Stimulated activated CD4-positive, alpha-beta T cell treated with anti-CD3 and anti-CD28 coated beads, Interleukin-4, amount 100 ng/mL, for 1 hour (primary cell): Measurements from ENCODE around the gene RAD17.
"Not testable (repeated sequence)": the region's sequence is repeated elsewhere in the genome, so short reads cannot be mapped to it uniquely, and the experiment has no call there.

Experiments
- DNase-seq: peaks from one replicate; pipeline ENCODE4 v3.0.0-alpha.2; 2020

The RAD17 gene

DNA sequence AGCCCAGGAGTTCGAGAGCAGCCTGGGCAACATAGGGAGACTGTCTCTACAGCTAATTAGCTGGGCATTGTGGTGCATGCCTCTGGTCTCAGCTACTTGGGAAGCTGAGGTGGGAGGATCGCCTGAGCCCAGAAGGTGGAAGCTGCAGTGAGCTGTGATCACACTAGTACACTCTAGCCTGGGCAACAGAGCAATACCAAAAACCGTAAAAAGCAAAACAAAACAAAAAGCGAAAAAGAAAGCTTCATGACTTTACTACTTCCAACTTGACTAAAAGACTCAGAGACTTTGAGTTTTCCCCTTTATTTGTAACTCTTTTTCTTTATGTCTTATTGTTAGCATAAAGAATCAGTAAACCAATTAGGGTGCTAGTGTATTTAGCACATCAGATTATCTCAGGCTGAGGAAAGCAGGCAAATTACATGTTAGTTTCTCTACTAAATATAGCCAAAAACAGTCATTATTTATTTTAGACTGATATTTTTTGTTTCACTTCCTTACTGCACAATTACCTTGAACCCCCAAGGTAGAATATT lies 5.4 kb downstream of the RAD17 start:
- DNase-seq, result no peak

DNA sequence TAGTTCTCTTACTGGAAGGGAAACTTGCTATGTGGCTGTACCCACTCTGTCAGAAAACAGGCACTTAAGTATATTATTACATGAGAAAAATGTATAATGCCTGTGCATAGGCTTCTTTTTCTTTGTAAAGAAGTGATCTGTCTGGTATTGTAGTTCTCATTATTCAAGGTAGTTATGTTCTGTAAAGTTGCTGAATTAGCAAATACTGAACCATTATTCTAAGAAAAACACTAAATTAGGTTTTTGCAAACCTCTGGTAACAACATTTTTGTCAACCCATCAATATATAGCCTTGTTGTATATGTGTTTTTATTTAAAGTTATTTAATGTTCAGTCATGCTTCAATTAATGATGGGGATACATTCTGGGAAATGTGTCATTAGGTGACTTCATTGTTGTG lies 8.8 kb downstream of the RAD17 start:
- DNase-seq, result no peak

DNA sequence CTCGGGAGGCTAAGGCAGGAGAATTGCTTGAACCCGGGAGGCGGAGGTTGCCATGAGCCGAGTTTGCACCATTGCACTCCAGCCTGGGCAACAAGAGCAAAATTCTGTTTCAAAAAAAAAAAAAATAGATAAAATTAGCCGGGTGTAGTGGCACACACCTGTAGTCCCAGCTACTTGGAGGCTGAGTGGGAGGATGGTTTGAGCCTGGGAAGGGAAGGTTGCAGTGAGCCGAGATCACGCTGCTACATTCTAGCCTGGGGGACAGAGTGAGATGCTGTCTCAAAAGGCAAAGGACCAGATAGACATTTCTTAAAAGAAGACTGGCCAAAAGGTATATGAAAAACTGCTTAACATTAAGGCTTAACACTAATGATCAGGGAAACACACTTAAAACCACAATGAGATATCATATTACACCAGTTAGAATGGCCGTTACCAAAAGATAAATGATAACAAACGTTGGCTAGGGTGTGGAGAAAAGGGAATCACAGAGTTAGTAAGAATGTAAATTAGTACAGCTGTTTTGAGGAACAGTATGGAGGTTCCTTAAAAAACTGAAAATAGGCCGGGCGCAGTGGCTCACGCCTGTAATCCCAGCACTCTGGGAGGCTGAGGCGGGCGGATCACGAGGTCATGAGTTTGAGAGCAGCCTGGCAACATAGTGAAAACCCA lies 35.2 kb downstream of the RAD17 start:
- no peak for DNase-seq

DNA sequence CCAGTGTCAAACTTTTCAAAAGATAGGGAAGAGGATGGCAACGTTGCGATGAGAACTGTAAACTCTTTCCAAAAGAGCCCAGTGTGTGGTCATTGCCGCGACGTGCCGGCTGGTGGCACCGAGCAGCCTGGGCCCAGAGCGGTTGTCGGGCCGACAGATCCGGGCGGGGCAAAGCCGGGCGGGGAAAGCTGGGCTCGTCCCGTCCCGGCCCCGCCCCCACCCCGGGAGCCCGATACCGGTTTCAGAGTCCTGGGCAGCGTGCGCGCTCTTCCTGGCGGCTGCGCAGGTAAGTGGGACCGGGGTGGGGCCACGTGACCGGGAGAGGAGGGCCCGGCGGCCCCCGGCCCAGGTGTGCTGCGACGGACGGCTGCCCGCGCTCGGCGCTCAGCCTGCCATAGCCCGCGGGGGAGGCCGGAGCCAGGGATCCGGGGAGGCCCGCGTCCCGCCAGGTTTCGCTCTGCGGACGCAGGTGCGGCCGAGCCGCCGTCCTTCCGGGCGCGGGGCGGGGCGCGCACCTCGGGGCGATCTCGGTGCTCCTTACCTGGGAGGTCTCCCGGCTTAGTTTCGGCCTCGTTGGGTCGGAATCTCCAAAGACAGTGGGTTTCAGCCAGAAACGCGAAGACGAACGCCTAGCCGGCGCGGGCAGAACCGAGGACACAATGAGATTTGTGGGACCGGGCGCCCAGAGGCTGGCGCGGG lies 45.4 kb downstream of the RAD17 start, which contains the start of gene MARVELD2:
TSS of gene MARVELD2 (plus strand) at position 232 of the 699 bp plus-strand sequence. CDS start 4,270 bp downstream, outside the sequence.
- peak; percentile 53 for DNase-seq

DNA sequence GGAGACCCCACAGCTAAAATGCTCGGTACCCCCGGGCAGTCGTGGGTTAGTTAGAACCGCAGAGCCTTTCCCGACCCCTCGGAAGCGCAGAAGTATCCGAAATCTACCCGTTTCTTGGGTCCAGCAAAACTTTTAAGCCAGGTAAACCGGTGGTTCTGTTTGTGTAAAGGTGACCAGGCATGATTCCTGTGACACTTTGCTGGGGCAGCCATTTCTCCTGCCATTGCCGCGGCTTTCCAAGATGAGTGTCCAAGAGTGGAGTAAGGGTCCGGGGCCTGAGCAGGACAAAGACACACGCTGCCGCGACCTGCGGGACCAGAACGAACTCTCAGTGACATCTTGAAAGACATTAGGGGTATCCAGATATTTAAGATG lies 46.0 kb downstream of the RAD17 start:
- no peak for DNase-seq

DNA sequence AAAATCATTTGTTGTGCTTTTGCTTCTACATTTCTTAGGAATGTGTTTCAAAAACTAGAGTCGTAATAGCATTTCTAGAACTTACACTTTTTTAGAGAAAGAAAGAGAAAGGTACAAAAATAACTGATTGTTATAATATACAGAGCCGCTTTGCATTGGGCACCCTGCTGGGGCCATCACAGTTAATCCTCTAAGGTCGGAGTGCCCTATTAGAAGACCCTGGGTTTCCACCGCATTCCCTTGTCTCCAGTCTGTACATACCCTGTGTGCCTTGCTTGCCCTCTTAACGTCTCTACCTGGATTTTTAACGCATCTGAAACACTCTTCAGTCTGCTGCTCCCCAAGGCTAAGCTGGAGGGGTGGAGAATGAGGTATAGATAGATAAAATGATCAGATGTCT lies 46.6 kb downstream of the RAD17 start:
- DNase-seq, result no peak

DNA sequence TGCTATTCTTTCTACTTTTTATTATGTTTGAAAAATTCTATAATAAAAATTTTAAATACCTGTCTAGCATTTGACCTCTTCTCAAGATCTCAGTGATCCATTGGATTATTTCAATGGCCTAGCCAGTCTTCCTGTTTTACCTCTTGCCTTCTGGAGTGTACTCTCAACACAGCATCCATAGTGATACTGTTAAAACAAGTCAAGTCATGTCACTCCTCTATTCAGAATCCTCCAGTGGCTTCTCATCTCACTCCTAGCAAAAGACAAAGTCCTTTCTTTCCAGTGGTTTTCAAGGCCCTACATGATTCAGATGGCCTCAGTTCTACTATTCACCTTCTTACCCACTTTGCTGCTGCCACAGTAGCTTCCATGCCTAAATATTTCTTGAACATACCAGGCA lies 47.1 kb downstream of the RAD17 start:
- DNase-seq, result no peak

DNA sequence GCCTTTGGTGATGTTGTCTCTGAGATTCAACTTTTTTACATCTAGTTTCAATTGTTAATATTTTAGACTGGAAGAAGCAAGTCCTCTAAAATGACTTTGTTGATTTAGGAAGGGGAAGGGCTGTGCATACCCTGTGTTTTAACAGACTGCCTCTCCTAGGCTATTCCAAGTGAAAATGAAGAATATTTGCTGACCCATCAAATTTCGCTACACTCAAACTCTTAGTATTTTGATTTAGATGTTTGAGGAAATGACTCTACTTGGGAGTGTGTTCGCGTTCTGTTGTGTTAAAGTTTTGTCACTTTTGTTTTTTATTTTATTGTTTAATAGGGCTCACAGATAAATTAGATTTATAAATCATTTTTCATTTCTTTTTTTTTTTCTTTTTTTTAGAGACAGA lies 48.9 kb downstream of the RAD17 start:
- no peak for DNase-seq

DNA sequence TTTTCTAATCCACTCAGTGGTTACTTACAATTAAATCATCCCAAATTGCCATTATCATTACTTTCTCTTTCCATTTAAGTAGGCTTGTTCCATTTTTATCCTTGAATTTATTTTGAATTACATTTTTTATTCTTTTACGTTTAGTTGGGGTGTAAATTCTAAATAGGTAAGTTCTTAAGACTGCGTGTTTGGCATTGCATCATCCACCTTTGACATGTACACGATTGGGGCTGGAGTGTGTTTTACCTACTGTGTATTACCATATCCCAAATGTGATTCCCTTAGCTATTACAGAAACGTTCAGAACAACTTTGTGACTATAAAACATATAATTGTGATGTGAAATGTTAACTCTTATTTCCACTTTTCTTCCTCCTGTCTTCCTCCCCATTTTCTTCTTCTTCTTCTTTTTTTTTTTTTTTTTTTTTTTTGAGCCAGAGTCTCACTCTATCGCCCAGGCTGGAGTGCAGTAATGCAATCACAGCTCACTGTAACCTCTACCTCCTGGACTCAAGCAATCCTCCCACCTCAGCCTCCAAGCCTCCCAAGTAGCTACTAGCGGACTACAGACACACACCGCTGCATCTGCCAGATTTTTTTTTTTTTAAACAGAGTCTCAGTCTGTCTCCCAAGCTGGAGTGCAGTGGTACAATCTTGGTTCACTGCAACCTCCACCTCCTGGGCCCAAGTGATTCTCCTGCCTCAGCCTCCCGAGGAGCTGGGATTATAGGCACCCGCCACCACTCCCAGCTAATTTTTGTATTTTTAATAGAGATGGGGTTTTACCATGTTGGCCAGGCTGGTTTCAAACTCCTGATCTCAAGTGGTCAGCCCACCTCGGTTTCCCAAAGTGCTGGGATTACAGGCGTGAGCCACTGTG lies 62.0 kb downstream of the RAD17 start:
- no peak for DNase-seq

DNA sequence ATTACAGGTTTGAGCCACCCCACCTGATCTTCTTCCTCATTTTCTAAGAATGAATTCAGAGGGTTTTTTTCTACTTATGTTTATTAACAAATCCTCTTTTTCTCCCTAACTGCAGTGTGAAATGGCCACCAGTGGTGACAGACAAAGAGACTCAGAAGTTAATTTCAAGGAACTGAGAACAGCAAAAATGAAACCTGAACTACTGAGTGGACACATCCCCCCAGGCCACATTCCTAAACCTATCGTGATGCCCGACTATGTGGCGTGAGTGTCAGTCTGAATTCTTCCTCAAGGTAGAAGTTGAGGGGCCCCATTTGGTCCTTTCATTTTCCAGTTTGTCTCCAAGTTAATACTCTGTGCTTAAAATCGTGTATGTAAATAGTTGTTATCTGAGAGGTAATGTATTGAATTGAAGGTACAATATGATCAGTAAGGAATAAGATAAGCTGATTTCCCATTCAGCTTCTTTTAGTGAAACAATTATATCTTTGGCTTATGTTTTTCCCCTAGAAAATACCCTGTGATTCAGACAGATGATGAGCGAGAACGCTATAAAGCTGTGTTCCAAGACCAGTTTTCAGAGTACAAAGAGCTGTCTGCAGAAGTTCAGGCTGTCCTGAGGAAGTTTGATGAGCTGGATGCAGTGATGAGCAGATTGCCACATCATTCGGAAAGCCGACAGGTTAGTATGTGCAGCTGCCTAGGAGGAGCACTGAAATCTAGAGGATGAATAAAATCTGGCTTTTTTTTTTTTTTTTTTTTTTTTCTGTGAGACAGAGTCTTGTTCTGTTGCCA lies 63.0 kb downstream of the RAD17 start:
- DNase-seq, result no peak

DNA sequence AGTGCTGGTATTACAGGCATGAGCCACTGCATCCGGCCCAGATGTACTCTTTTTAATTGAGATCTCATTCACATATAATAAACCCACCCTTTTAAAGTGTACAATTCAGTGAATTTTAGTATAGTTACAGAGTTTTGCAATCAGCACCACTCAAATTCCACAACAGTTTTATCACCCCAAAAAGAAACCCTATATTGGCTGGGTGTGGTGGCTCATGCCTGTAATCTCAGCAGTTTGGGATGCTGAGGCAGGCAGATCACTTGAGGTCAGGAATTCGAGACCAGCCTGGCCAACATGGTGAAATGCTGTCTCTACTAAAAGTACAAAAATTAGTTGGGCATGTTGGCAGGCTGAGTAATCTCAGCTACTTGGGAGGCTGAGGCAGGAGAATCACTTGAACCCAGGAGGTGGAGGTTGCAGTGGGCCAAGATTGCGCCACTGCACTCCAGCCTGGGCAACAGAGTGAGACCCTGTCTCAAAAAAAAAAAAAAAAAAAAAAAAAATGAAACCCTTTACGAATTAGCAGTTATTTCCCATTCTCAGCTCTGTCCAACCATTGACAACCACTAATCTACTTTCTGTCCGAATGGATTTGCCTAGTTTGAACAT lies 65.8 kb downstream of the RAD17 start:
- DNase-seq, result not testable (repeated sequence)

DNA sequence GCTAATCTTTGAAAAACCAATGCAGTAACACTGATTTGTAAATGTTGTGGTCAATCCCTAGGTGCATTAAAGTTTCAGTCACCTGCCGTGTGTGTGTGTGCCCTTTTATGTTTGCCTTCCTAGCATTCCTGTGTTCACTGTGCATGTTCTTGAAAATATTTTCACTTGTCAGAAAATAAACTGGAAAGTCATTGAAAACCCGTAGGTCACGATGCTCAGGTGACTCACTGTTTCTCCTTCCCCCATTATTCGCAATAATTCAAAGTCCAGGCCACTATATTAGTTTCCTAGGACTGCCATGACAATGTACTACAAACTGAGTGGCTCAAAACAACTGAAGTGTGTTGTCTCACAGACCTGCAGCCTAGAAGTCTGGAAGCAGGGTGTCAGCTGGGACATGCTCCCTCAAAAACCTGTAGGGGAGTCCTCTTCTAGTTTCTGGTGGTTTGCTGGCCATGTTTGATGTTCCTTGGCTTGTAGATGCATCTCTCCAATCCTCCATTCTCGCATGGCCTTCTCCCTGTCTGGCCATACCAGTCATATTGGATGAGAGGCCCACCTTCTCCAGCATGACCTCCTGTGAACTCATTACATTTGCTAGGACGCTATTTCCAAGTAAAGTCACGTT lies 74.6 kb downstream of the RAD17 start:
- no peak for DNase-seq

DNA sequence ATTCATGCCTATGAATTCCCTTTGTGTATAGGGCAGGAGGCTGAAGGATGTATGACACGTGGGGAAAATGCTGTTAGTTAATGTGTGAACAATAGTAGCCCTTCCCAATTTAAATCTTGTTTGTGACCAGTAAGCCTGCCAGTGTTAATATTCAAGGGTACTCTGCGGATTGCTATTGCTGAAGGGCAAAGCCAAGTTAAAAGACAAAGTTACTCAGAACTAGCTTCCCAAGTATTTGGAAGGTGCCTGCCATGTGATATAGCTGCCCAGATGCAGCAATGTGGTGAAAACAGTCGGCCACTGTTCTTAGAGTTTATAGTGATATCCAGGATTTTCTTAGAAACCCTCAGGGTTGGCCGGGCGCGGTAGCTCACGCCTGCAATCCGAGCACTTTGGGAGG lies 79.9 kb downstream of the RAD17 start:
- no peak for DNase-seq

DNA sequence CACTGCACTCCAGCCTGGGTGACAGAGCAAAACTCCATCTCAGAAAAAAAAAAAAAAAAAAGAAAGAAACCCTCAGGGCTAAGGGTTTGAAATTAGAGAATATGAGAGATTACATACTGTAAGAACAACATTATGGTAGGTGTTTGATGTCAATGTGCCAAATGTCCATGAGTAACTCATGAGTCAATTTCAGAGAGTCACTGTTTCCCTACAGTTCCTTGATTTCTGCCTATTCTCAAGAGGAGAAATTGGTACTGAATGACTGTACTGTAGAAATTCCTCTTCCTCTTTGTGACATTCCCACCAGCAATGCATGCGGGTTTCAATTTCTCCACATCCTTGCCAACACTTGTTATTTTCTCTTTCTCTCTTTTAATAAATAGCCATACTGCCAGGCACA lies 80.5 kb downstream of the RAD17 start:
- no peak for DNase-seq

DNA sequence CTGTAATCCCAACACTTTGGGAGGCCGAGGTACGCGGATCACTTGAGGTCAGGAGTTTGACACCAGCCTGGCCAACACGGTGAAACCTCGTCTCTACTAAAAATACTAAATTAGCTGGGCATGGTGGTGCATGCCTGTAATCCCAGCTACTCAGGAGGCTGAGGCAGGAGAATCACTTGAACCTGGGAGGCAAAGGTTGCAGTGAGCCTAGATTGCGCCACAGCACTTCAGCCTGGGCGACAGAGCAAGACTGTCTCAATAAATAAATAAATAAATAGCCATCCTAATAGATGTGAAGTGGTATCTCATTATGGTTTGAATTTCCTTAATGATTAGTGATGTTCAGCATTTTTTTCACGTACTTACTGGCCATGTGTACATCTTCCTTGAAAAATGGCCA lies 80.9 kb downstream of the RAD17 start:
- not testable (repeated sequence) for DNase-seq

DNA sequence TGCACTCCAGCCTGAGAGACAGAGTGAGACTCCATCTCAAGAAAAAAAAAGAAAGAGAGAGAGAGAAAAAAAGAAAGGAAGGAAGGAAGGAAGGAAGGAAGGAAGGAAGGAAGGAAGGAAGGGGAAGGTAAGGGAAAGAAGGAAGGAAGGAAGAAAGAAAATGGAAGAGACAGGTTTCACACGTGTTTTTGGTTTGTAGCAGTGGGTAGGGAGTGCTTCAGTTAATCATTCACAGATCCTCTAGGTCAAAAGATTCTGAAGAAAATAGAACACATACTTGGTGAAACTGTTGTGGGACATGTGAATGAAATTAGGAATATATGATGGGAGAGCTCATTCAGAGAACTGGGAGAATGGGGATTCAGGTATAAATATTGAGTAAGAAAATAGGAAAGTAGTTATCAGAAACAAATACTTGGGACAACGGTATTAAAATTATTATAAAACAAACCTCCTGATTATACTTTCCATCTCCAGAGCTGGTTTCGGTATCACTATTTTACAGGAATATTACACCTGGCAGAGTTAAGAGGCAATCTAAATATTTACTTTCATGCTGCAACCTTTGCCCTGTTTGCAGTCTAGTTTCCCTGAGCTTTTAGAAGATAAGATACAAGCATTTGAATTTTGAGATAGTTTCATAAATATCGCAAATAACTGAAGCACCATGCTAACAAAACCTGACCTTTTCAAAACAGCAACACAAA lies 82.5 kb downstream of the RAD17 start:
- DNase-seq, result no peak

DNA sequence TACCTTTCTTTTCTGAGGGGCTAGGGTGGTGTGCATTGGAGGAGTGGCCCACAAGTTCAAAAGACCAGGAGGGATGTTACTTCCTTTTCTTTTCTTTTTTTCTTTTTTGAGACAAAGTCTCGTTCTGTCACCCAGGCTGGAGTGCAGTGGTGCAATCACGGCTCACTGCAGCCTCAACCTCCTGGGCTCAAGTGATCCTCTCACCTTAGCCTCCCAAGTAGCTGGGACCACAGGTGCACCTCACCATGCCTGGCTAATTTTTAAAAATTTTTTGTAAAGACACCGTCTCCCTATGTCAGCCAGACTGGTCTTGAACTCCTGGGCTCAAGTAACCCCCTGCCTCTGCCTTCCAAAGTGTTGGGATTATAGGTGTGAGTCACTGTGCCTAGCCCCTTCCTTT lies 83.9 kb downstream of the RAD17 start:
- not testable (repeated sequence) for DNase-seq

DNA sequence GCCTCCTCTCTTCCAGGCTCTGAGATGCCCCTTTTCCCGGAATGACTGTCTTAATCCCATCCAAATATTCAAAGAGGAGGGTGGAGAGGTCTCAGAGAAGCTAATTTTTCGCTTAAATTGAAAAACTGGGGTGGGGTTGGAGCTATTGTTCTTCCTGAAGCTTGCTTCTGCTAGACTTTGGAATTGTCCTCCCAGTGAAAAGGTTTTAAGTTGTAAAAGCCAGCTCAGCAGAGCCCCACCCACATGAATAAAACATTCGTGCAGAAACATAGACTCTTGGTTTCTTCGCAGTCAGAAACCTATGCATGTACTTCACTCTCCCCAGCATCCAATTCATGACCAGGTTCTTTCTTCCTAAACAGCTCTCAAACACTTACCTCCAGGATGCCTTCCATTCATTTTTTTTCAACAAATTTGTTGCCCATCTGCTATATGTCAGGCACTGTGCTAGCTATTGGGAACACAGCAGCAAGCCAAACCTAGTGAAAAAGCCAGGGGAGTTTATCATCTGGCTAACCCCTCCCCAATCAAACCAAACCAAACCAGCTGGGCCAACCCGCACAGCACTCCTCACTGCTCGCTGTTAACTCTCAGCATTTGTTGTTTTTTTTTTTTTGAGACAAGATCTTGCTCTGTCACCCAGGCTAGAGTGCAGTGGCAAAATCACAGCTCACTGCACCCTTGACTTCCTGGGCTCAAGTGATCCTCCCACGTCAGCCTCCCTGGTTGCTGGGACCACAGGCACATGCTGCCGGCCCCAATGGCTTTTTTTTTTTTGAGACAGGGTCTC lies 85.0 kb downstream of the RAD17 start:
- no peak for DNase-seq

DNA sequence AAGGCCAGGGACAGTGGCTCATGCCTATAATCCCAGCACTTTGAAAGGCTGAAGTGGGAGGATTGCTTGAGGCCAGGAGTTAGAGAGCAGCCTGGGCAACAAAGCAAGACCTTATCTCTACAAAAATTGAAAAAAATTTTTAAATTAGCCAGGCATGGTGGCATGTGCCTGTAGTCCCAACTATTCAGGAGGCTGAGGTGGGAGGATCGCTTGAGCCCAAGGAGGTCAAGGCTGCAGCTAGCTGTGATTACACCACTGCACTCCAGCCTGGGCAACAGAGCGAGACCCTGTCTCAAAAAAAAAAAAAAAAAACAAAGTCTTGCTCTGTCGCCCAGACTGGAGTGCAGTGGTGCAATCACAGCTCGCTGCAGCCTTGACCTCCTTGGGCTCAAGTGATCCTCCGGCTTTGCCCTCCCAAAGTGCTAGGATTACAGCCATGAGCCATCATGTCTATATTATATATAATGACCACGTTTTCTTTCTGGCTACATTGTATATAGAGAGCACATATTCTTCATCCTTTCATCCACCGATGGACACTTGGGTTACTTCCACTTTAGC lies 85.9 kb downstream of the RAD17 start:
- DNase-seq, result not testable (repeated sequence)

DNA sequence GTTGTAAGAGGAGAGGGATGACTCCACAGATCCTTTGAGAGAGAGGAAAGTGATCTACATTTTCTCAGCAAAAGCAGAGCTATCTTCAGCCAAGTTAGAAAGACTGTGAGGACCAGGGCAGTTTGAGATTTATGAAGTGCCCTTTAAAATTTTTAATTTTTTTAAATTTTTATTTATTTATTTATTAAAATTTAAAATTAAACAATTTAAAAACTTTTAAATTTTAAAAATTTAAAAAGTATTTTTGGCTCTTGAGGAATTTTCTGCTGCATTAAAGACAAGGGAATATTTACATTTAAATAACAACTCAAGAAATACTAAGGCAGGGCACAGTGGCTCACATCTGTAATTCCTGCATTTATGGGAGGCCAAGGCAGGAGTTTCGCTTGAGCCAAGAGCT lies 92.6 kb downstream of the RAD17 start:
- no peak for DNase-seq
